CD4-positive, alpha-beta T cell (primary cell): Measurements from ENCODE around the gene KCNN3. TPM values are rescaled to one million over a fixed set of nuclear protein-coding genes. Genes with fewer than 3 reads are reported as not detected.
A peak's percentile ranks its signal among the peaks of the same experiment; 100 is the strongest.

Experiments
- ATAC-seq: fragments of 200-7000 bp; cut with Tn5 transposase; one replicate; pipeline ENCODE4 v1.10.0; 2022; ENCODE audit warnings: mild to moderate bottlenecking; ENCODE audit not compliant: poor library complexity
- CTCF ChIA-PET: fragments of 350-600 bp; sonication (Branson Sonifier 250); formaldehyde crosslinking; loops from one replicate; lab custom pipeline; 2021; ENCODE audit warnings: antibody characterized with exemption, inconsistent platforms; lab: Charles Lee
- POLR2A ChIA-PET: fragments of 350-600 bp; sonication (Branson Sonifier 250); formaldehyde crosslinking; loops from one replicate; lab custom pipeline; 2021; ENCODE audit warnings: antibody characterized with exemption, inconsistent platforms; lab: Charles Lee
- DNase-seq, 14 experiments: peaks; one replicate each; pipeline ENCODE4 v3.0.0-alpha.2; 2013 to 2020; ENCODE audit warnings: mixed read lengths in 2 of 14
- H3K27ac ChIP-seq, 2 donors: one replicate each; pipeline versions ENCODE4 v1.5.1 to v1.7.0; 2013; ENCODE audit warnings: low read length in 2 of 2, low read depth in 1 of 2, mild to moderate bottlenecking in 1 of 2
- H3K27me3 ChIP-seq, 2 experiments: 1 replicate in 1 of 2; 2 replicates in 1 of 2; pipeline versions ENCODE4 v1.6.1 to v1.7.0; 2013; ENCODE audit warnings: low read length in 2 of 2, control low read depth in 1 of 2, mild to moderate bottlenecking in 1 of 2, moderate library complexity in 1 of 2; ENCODE audit not compliant: insufficient read depth in 2 of 2, control insufficient read depth in 1 of 2
- H3K36me3 ChIP-seq: one replicate; pipeline ENCODE4 v1.6.1; 2013; ENCODE audit warnings: low read length, control low read depth; ENCODE audit not compliant: insufficient read depth
- H3K4me1 ChIP-seq: one replicate; pipeline ENCODE4 v1.6.1; 2013; ENCODE audit warnings: low read length, control low read depth; ENCODE audit not compliant: insufficient read depth
- H3K4me3 ChIP-seq: one replicate; pipeline ENCODE4 v1.5.1; 2013; ENCODE audit warnings: mild to moderate bottlenecking, low read length, moderate library complexity
- H3K9me3 ChIP-seq, 2 experiments: 1 replicate in 1 of 2; 2 replicates in 1 of 2; pipeline versions ENCODE4 v1.6.1 to v1.7.0; 2013; ENCODE audit warnings: low read length in 2 of 2, mild to moderate bottlenecking in 2 of 2, control low read depth in 1 of 2, moderate library complexity in 1 of 2; ENCODE audit not compliant: control insufficient read depth in 1 of 2, insufficient read depth in 1 of 2
- H3K27ac Mint-ChIP-seq: one replicate; pipeline ENCODE4 v1.8.0; 2020; ENCODE audit warnings: mixed read lengths
- H3K27me3 Mint-ChIP-seq: one replicate; pipeline ENCODE4 v1.8.0; 2021; ENCODE audit warnings: mixed read lengths
- H3K36me3 Mint-ChIP-seq: one replicate; pipeline ENCODE4 v1.8.0; 2021; ENCODE audit warnings: low read depth, mixed read lengths
- H3K4me1 Mint-ChIP-seq: one replicate; pipeline ENCODE4 v1.8.0; 2021; ENCODE audit warnings: low read depth, mixed read lengths
- H3K4me3 Mint-ChIP-seq: one replicate; pipeline ENCODE4 v1.8.0; 2020; ENCODE audit warnings: mild to moderate bottlenecking, mixed read lengths
- H3K9me3 Mint-ChIP-seq: one replicate; pipeline ENCODE4 v1.8.0; 2020; ENCODE audit warnings: mixed read lengths
- intact Hi-C, 2 experiments: fragments of 100-400 bp; cut with DNase I in 1 of 2; cut with micrococcal nuclease in 1 of 2; formaldehyde crosslinking; loops; one replicate each; pipeline versions ENCODE4 v1.15.1 to v1.9.0; 2023 to 2025; cut with DNase I, micrococcal nuclease
- total RNA-seq, 174 experiments: library from RNA in 2 of 174; stranded (reverse) in 2 of 174; gene quantifications; one replicate each; pipeline ENCODE4 v1.2.3 and lab custom pipeline; 2021 to 2026
- TF ChIP-seq, protein P1 (sequence below): fragments of 200-600 bp; IDR thresholded peaks from one replicate; pipeline ENCODE4 v1.8.0; 2022; ENCODE audit warnings: antibody characterized with exemption, mild to moderate bottlenecking

KCNN3 gene
- total RNA-seq, 2 experiments from 2014 or later, result not detected

DNA sequence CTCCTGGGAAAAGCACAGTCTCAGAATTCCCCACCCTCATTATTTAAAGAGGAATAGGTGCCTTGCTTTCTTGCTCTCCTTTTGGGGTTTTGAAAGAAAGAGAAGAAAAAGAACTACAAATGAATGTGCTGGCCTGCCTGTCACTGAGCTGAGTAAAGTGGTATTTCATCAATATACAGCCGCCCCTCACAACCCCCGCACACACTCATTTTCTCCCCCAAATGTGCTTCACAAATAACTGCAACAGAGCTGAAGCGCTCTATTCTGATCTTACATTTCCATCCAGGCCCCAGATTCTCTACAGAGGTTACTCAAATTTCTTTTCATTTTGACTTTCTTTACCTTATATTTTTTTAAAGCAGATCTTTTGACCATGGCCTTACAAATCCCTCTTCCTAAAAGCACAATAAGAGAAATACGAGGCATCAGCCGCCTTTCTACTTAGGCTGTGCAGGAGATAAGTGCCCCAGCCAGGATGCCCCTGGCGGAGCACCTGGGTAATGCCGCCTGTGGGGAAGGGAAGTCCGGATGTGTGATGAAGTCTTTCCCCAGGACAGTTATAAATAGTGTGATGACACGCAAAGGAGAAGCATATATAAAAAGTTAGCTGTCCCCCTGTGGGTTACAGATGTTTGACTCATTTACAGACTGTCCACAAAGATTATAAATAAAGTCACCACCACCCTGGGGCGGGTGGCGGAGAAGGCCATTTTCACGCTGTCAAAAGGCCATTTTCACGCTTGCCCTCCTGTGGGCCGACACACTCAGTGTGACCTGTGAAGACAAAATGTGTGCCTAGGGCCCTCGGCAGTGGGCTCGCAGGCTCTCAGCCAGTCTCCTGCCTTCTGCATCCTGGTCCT lies 6.5 kb downstream of the KCNN3 start:
- Mint-ChIP-seq H3K27me3 (peaks cover 16% of the 10 kb centered on the region), H3K4me1 (peaks cover 3% of the 10 kb centered on the region), H3K36me3 (no peaks in the 10 kb centered on the region), H3K27ac (no peak overlapping the region), H3K4me3 (no peak overlapping the region), H3K9me3 (no peaks in the 10 kb centered on the region)
- peak; percentile 52 for ATAC-seq
- no peaks in the 10 kb centered on the region for H3K36me3 ChIP-seq
- intact Hi-C loops, result no loop called here
- TF ChIP-seq, protein P1, sequence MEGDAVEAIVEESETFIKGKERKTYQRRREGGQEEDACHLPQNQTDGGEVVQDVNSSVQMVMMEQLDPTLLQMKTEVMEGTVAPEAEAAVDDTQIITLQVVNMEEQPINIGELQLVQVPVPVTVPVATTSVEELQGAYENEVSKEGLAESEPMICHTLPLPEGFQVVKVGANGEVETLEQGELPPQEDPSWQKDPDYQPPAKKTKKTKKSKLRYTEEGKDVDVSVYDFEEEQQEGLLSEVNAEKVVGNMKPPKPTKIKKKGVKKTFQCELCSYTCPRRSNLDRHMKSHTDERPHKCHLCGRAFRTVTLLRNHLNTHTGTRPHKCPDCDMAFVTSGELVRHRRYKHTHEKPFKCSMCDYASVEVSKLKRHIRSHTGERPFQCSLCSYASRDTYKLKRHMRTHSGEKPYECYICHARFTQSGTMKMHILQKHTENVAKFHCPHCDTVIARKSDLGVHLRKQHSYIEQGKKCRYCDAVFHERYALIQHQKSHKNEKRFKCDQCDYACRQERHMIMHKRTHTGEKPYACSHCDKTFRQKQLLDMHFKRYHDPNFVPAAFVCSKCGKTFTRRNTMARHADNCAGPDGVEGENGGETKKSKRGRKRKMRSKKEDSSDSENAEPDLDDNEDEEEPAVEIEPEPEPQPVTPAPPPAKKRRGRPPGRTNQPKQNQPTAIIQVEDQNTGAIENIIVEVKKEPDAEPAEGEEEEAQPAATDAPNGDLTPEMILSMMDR, result peak; percentile 43
- no peak overlapping the region for H3K27ac ChIP-seq
- no peak overlapping the region for H3K4me3 ChIP-seq
- peaks cover 16 to 18% of the 10 kb centered on the region in 2 experiments for H3K27me3 ChIP-seq
- H3K4me1 ChIP-seq, result no peaks in the 10 kb centered on the region
- no peaks in the 10 kb centered on the region for H3K9me3 ChIP-seq
- DNase-seq, result peak in 8 of 14 experiments; percentile 6 to 53 (median 21)
- CTCF ChIA-PET, result no interaction called here
- POLR2A ChIA-PET, result no interaction called here

DNA sequence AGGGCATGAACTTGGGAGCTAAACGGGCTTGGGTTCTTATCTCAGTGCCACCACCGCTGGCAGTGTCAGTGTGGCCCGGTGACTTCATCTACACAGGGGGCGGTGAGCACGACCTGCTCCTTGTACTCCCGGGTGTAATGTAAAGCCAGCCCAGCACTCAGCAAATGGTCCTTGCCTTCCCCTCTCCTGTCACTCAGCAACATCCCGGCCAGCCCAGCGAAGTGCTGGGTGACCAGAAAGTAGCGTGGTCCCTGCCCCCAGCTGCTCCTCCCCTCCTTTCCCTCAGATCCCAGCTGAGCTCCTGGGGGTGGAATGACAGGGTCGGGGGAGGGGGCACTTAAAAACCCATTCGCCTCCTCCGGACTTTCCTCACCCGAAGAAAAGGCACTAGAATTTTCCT lies 7.2 kb downstream of the KCNN3 start:
- no peaks in the 10 kb centered on the region for H3K4me1 ChIP-seq
- H3K4me1 Mint-ChIP-seq, result no peaks in the 10 kb centered on the region
- H3K4me3 Mint-ChIP-seq, result no peak overlapping the region
- peaks cover 10 to 11% of the 10 kb centered on the region in 2 experiments for H3K27me3 ChIP-seq
- no peaks in the 10 kb centered on the region for H3K36me3 Mint-ChIP-seq
- TF ChIP-seq, protein P1, result no peak
- H3K27ac Mint-ChIP-seq, result no peak overlapping the region
- ChIA-PET CTCF (no interaction called here), POLR2A (no interaction called here)
- H3K27me3 Mint-ChIP-seq, result peaks cover 10% of the 10 kb centered on the region
- H3K36me3 ChIP-seq, result no peaks in the 10 kb centered on the region
- H3K9me3 ChIP-seq, result no peaks in the 10 kb centered on the region
- H3K4me3 ChIP-seq, result no peak overlapping the region
- intact Hi-C loops, result no loop called here
- ATAC-seq, result no peak
- no peaks in the 10 kb centered on the region for H3K9me3 Mint-ChIP-seq
- no peak for DNase-seq
- H3K27ac ChIP-seq, result no peak overlapping the region

DNA sequence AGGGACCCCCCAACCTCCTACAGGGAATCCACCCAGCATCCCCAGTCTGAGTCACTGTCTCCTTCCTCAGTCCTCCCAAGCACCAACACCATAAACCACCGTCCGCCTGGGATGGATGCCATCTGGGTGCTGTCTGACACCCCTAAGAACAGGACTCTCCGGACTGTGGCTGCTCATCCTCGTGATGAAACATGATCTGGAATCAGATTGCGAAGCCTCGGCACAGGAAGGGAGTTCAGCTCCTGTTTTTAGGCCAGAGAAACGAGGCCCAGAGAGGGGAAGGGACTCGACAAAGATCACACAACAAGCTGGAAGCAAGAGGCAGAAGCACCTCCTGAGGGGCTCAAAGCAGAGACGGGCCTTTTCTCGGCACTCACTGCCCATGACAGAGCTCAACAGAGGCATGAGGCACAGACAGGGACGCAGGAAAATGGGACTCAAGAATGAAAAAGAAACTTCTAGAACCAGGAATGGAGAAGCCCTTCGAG lies 8.4 kb downstream of the KCNN3 start:
- ATAC-seq (no peak), DNase-seq (no peak)
- Mint-ChIP-seq H3K4me1 (no peaks in the 10 kb centered on the region), H3K4me3 (no peak overlapping the region), H3K27me3 (peaks cover 6% of the 10 kb centered on the region), H3K27ac (no peak overlapping the region), H3K36me3 (no peaks in the 10 kb centered on the region), H3K9me3 (no peaks in the 10 kb centered on the region)
- Histone ChIP-seq H3K4me3 (no peak overlapping the region), H3K27ac (no peak overlapping the region), H3K27me3 (peaks cover 2 to 5% of the 10 kb centered on the region in 2 experiments), H3K9me3 (no peaks in the 10 kb centered on the region), H3K4me1 (no peaks in the 10 kb centered on the region), H3K36me3 (no peaks in the 10 kb centered on the region)
- intact Hi-C loops, result no loop called here
- POLR2A ChIA-PET, result no interaction called here
- TF ChIP-seq, protein P1, result no peak
- CTCF ChIA-PET, result interaction anchor here (1.0 kb wide), 1 partner anchor 17 kb away, joined by 3 read pairs; no protein-coding TSS in a partner anchor
